NT2/D1 (cell line): ENCODE results near the gene TNFRSF11A.

Source experiments
- SUZ12 ChIP-seq: IDR thresholded peaks from 2 replicates; pipeline ENCODE4 v1.6.1; 2011; ENCODE audit not compliant: insufficient read length, insufficient read depth; ENCODE audit errors: extremely low read depth
- YY1 ChIP-seq: IDR thresholded peaks from 2 replicates; pipeline ENCODE4 v1.6.1; 2011; ENCODE audit not compliant: insufficient read length, insufficient read depth

- TF ChIP-seq YY1: no peak
- TF ChIP-seq SUZ12: no peak
Observed at GRCh38 chr18:62330650-62331049, 5.5 kb downstream of the TNFRSF11A start.
